ENCODE data around the gene LSM4. TPM values are rescaled to one million over a fixed set of nuclear protein-coding genes. Genes with fewer than 3 reads are reported as not detected.
"Not testable (repeated sequence)": the region's sequence is repeated elsewhere in the genome, so short reads cannot be mapped to it uniquely, and the experiment has no call there.

Gene LSM4
- total and polyA plus RNA-seq, 4 donors: 32.2 to 91.8 (median 46.5) TPM

GRCh38 chr19:18333680-18334079, 10.8 kb upstream of the LSM4 start:
- 84% methylated on average over 6 of the region's 6 CpGs for WGBS, 2 donors

DNA sequence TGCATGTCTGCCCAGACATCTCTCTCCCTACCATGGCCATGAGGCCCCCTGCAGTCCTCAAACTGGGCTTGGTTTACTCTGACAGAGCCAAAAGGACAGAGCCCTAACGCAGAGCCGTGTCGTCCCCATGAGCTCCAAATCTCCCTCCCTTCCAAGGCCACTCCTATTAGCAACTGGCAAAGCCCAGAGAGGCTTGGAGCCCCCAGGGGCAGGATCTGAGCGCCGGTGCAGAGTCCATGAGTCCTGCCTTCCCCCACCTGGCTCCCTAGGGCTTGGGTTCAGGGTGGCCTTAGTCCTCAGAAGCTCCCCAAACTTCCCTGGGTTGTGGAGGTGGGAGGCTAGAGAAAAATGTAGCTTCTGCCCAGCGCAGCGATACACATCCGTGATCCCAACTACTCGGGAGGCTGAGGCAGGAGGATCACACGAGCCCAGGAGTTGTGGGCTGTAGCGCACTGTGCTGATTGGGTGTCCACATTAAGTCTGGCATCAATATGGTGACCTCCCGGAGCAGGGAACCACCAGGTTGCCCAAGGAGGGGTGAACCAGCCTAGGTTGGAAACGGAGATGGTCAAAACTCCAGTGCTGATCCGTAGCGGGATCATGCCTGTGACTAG, 10.1 kb upstream of the LSM4 start:
- H3K4me1 ChIP-seq (ENCODE audit: control insufficient read depth in 1 of 2, insufficient read depth in 2 of 2, low read length in 2 of 2): no peaks in the 10 kb centered on the region
- WGBS, 2 donors: 78 to 88% methylated on average over 15 of the region's 15 CpGs

More at GRCh38 chr19:18333680-18334079, 10.8 kb upstream of the LSM4 start:
- DNase-seq: no peak
- no peak overlapping the region for H3K27ac ChIP-seq (ENCODE audit: low read depth in 1 of 2, low read length in 2 of 2)
- intact Hi-C loops (cut with DNase I): loop anchor here in 1 of 2 donors (10.0 kb wide), 1 partner anchor 119 kb away; no protein-coding TSS in a partner anchor
- ATAC-seq (ENCODE audit: low FRiP score): no peak
- no peaks in the 10 kb centered on the region for H3K4me1 ChIP-seq (ENCODE audit: control insufficient read depth in 1 of 2, insufficient read depth in 2 of 2, low read length in 2 of 2)
- no peaks in the 10 kb centered on the region for H3K36me3 ChIP-seq (ENCODE audit: control insufficient read depth in 1 of 2, insufficient read depth in 2 of 2, low read length in 1 of 2)
- no peaks in the 10 kb centered on the region for H3K9me3 ChIP-seq (ENCODE audit: control insufficient read depth, low read length)
- no peaks in the 10 kb centered on the region for H3K27me3 ChIP-seq (ENCODE audit: control insufficient read depth in 1 of 2, insufficient read depth in 2 of 2, low read length in 1 of 2)
- no peak overlapping the region for H3K4me3 ChIP-seq (ENCODE audit: low read length in 2 of 2)

GRCh38 chr19:18330868-18331267, 8.0 kb upstream of the LSM4 start:
- ATAC-seq (ENCODE audit: low FRiP score): no peak
- intact Hi-C loops (cut with DNase I): loop anchor here in 1 of 2 donors (10.0 kb wide), 1 partner anchor 116 kb away; no protein-coding TSS in a partner anchor

More for the DNA sequence above, 10.1 kb upstream of the LSM4 start:
- no peaks in the 10 kb centered on the region for H3K27me3 ChIP-seq (ENCODE audit: control insufficient read depth in 1 of 2, insufficient read depth in 2 of 2, low read length in 1 of 2)
- no peaks in the 10 kb centered on the region for H3K9me3 ChIP-seq (ENCODE audit: control insufficient read depth, low read length)
- H3K27ac ChIP-seq (ENCODE audit: low read depth in 1 of 2, low read length in 2 of 2): no peak overlapping the region
- DNase-seq: no peak
- no peaks in the 10 kb centered on the region for H3K36me3 ChIP-seq (ENCODE audit: control insufficient read depth in 1 of 2, insufficient read depth in 2 of 2, low read length in 1 of 2)
- H3K4me3 ChIP-seq (ENCODE audit: low read length in 2 of 2): no peak overlapping the region
- intact Hi-C loops (cut with DNase I): loop anchor here in 1 of 2 donors (10.0 kb wide), 1 partner anchor 118 kb away; no protein-coding TSS in a partner anchor
- no peak for ATAC-seq (ENCODE audit: low FRiP score)

DNA sequence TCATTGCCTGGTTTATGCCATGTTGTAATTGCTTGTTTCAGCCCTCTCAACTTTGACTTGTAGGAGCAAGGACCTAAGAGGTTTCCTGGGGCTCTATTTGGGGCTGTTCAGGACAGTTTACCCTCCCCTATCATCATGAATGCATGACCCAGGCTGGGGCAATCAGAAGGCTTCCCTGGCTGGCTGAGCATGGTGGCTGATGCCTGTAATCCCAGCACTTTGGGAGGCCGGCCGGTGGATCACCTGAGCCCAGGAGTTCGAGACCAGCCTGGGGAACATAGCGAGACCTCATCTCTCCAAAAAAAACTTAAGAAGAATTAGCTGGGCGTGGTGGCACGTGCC, 6.1 kb upstream of the LSM4 start:
- no peak overlapping the region for H3K4me3 ChIP-seq (ENCODE audit: low read length in 2 of 2)
- DNase-seq (no peak), ATAC-seq (ENCODE audit: low FRiP score) (peak; percentile 8)
- no peaks in the 10 kb centered on the region for H3K36me3 ChIP-seq (ENCODE audit: control insufficient read depth in 1 of 2, insufficient read depth in 2 of 2, low read length in 1 of 2)
- WGBS, 2 donors: 43 to 51% methylated on average over 6 of the region's 6 CpGs
- H3K4me1 ChIP-seq (ENCODE audit: control insufficient read depth in 1 of 2, insufficient read depth in 2 of 2, low read length in 2 of 2): no peaks in the 10 kb centered on the region
- intact Hi-C loops (cut with DNase I): no loop called here
- no peaks in the 10 kb centered on the region for H3K9me3 ChIP-seq (ENCODE audit: control insufficient read depth, low read length)
- H3K27me3 ChIP-seq (ENCODE audit: control insufficient read depth in 1 of 2, insufficient read depth in 2 of 2, low read length in 1 of 2): no peaks in the 10 kb centered on the region
- H3K27ac ChIP-seq (ENCODE audit: low read depth in 1 of 2, low read length in 2 of 2): peak overlapping the region in 1 of 2 donors; percentile 43

More at GRCh38 chr19:18330868-18331267, 8.0 kb upstream of the LSM4 start:
- H3K27ac ChIP-seq (ENCODE audit: low read depth in 1 of 2, low read length in 2 of 2): no peak overlapping the region
- WGBS, 2 donors: 79 to 88% methylated on average over 9 of the region's 9 CpGs
- DNase-seq: no peak
- no peaks in the 10 kb centered on the region for H3K36me3 ChIP-seq (ENCODE audit: control insufficient read depth in 1 of 2, insufficient read depth in 2 of 2, low read length in 1 of 2)
- H3K9me3 ChIP-seq (ENCODE audit: control insufficient read depth, low read length): no peaks in the 10 kb centered on the region
- H3K4me1 ChIP-seq (ENCODE audit: control insufficient read depth in 1 of 2, insufficient read depth in 2 of 2, low read length in 2 of 2): no peaks in the 10 kb centered on the region
- H3K4me3 ChIP-seq (ENCODE audit: low read length in 2 of 2): no peak overlapping the region
- no peaks in the 10 kb centered on the region for H3K27me3 ChIP-seq (ENCODE audit: control insufficient read depth in 1 of 2, insufficient read depth in 2 of 2, low read length in 1 of 2)

GRCh38 chr19:18328340-18329034, 5.6 kb upstream of the LSM4 start:
- intact Hi-C loops (cut with DNase I): loop anchor here in 1 of 2 donors (1.0 kb wide), 1 partner anchor 136 kb away; no protein-coding TSS in a partner anchor

DNA sequence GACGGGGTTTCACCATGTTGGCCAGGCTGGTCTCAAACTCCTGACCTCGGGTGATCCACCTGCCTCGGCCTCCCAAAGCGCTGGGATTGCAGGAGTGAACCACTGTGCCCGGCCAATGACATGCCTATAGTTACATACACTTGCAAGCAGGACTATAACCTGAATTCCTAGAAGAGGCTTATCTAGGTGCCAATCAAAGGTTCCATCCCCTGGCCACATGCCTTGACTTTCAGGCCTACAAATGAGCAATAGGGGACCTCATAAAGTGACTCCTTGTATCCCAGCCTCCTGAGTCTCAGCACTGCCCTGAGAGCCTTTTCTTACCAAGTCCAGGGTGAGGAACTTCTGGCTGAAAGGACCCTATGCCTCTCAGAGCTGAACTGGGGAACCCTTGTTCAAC, 3.9 kb upstream of the LSM4 start:
- 91 to 95% methylated on average over 5 of the region's 5 CpGs for WGBS, 2 donors
- intact Hi-C loops (cut with DNase I): loop anchor here in 1 of 2 donors (1.0 kb wide), 1 partner anchor 51 kb away; no protein-coding TSS in a partner anchor

More at GRCh38 chr19:18328340-18329034, 5.6 kb upstream of the LSM4 start:
- H3K9me3 ChIP-seq (ENCODE audit: control insufficient read depth, low read length): no peaks in the 10 kb centered on the region
- H3K27ac ChIP-seq (ENCODE audit: low read depth in 1 of 2, low read length in 2 of 2): peak overlapping the region in 1 of 2 donors; percentile 50
- DNase-seq: peak; percentile 91 to 95
- no peaks in the 10 kb centered on the region for H3K4me1 ChIP-seq (ENCODE audit: control insufficient read depth in 1 of 2, insufficient read depth in 2 of 2, low read length in 2 of 2)
- ATAC-seq (ENCODE audit: low FRiP score): peak; percentile 94
- H3K27me3 ChIP-seq (ENCODE audit: control insufficient read depth in 1 of 2, insufficient read depth in 2 of 2, low read length in 1 of 2): no peaks in the 10 kb centered on the region
- no peak overlapping the region for H3K4me3 ChIP-seq (ENCODE audit: low read length in 2 of 2)
- no peaks in the 10 kb centered on the region for H3K36me3 ChIP-seq (ENCODE audit: control insufficient read depth in 1 of 2, insufficient read depth in 2 of 2, low read length in 1 of 2)
- WGBS, 2 donors: 4 to 5% methylated on average over 9 of the region's 9 CpGs

GRCh38 chr19:18324373-18324731, 1.5 kb upstream of the LSM4 start:
- intact Hi-C loops (cut with DNase I): loop anchor here (5.0 kb wide), 2 partner anchors 42 to 117 kb away; partner anchors contain the start of gene JUND (in 1 of the 2)
- not testable (repeated sequence) for H3K36me3 ChIP-seq (ENCODE audit: control insufficient read depth in 1 of 2, insufficient read depth in 2 of 2, low read length in 1 of 2); ATAC-seq (ENCODE audit: low FRiP score); H3K4me1 ChIP-seq (ENCODE audit: control insufficient read depth in 1 of 2, insufficient read depth in 2 of 2, low read length in 2 of 2); DNase-seq; H3K27me3 ChIP-seq (ENCODE audit: control insufficient read depth in 1 of 2, insufficient read depth in 2 of 2, low read length in 1 of 2); H3K27ac ChIP-seq (ENCODE audit: low read depth in 1 of 2, low read length in 2 of 2); H3K9me3 ChIP-seq (ENCODE audit: control insufficient read depth, low read length); H3K4me3 ChIP-seq (ENCODE audit: low read length in 2 of 2)
- 12 to 14% methylated on average over 6 of the region's 6 CpGs for WGBS, 2 donors

More for the DNA sequence above, 3.9 kb upstream of the LSM4 start:
- Histone ChIP-seq H3K27me3 (ENCODE audit: control insufficient read depth in 1 of 2, insufficient read depth in 2 of 2, low read length in 1 of 2) (no peaks in the 10 kb centered on the region), H3K4me3 (ENCODE audit: low read length in 2 of 2) (no peak overlapping the region), H3K9me3 (ENCODE audit: control insufficient read depth, low read length) (no peaks in the 10 kb centered on the region), H3K4me1 (ENCODE audit: control insufficient read depth in 1 of 2, insufficient read depth in 2 of 2, low read length in 2 of 2) (peaks cover 0 to 3% of the 10 kb centered on the region in 2 donors), H3K36me3 (ENCODE audit: control insufficient read depth in 1 of 2, insufficient read depth in 2 of 2, low read length in 1 of 2) (no peaks in the 10 kb centered on the region), H3K27ac (ENCODE audit: low read depth in 1 of 2, low read length in 2 of 2) (no peak overlapping the region)
- ATAC-seq (ENCODE audit: low FRiP score) (no peak), DNase-seq (no peak)

DNA sequence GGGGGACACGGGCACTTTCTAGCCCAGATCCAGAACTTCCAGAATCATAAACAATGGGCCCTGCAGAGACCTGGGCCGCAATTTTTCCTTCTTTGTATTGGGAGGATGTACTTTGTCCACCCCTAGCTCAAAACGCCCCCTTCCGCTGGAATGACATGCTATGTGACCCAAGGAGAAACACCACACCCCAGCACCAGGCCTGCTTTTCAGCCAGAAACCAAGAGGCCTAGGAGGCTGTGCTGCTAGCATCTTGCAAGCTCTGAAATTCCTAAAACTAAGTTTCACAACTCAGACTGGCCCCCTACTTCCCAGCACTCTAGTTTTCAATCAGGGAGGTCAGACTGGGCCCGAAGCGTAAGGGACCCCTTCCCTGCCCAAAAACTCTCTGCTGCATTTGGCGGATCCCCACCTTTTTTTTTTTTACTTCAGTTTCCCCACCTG, 538 bp downstream of the LSM4 start:
- peak overlapping the region; percentile 14 to 42 for H3K4me3 ChIP-seq (ENCODE audit: low read length in 2 of 2)
- no peaks in the 10 kb centered on the region for H3K27me3 ChIP-seq (ENCODE audit: control insufficient read depth in 1 of 2, insufficient read depth in 2 of 2, low read length in 1 of 2)
- intact Hi-C loops (cut with DNase I): loop anchor here (2.0 to 5.0 kb wide), 3 partner anchors 40 to 130 kb away; partner anchors contain the start of genes JUND (in 1 of the 2) and MPV17L2 (in 1 of the 2)
- DNase-seq: peak in 1 of 2 donors; percentile 67
- peak overlapping the region in 1 of 2 donors; percentile 49 for H3K27ac ChIP-seq (ENCODE audit: low read depth in 1 of 2, low read length in 2 of 2)
- no peaks in the 10 kb centered on the region for H3K36me3 ChIP-seq (ENCODE audit: control insufficient read depth in 1 of 2, insufficient read depth in 2 of 2, low read length in 1 of 2)
- WGBS, 2 donors: 3 to 6% methylated on average over 7 of the region's 7 CpGs
- peaks cover 0 to 4% of the 10 kb centered on the region in 2 donors for H3K4me1 ChIP-seq (ENCODE audit: control insufficient read depth in 1 of 2, insufficient read depth in 2 of 2, low read length in 2 of 2)
- no peaks in the 10 kb centered on the region for H3K9me3 ChIP-seq (ENCODE audit: control insufficient read depth, low read length)
- no peak for ATAC-seq (ENCODE audit: low FRiP score)
